ENCODE measurements around the gene HNF1A. TPM values are rescaled to one million over a fixed set of nuclear protein-coding genes. Genes with fewer than 3 reads are reported as not detected.

Gene HNF1A
- total and polyA plus RNA-seq, 2 donors (not counting 3 experiments of a cell fraction or from before 2014, with no cell fraction given) = not detected

DNA sequence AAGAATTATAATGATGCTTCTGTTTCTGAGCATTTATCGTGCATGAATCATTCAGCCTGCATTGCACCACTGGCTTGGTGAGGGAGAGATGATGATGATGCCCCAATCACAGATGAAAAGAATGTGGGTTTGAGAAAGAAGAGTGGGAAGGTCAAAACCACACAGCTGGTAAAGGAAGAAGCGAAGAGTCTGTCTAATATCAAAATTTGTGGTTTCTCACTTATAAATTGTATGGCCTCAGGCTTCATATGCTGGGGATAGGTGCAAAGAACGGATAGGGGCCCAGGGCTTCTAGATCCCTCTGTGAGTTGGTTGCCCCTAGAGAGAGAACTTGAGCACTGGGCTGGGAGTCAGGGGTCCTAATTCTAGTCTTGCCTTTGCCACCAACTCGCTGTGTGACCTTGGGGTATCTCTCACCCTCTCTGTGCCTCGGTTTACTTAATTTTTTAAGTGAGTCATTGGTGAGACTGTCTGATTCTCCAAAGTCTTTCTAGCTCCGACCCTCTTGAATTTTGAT lies 58.5 kb downstream of the HNF1A start:
- H3K9me1 ChIP-seq (replicated peaks; ENCODE audit: control insufficient read depth, extremely low read depth, insufficient read depth, low read length) = no peaks in the 10 kb centered on the region
- no peak overlapping the region for H3K4me2 ChIP-seq (ENCODE audit: insufficient read depth, low read length)
- H4K20me1 ChIP-seq (replicated peaks; ENCODE audit: control insufficient read depth, extremely low read depth, insufficient read depth, low read length) = no peaks in the 10 kb centered on the region
- ChIA-PET CTCF (no interaction called here), POLR2A (no interaction called here)
- no TSS peak for BruUV-seq (replicated peaks)
- H3K27ac ChIP-seq (ENCODE audit: insufficient read depth, low read depth, low read length) = no peak overlapping the region
- H3K27me3 ChIP-seq (ENCODE audit: control insufficient read depth in 2 of 2, insufficient read depth in 2 of 2, low read length in 2 of 2) = no peaks in the 10 kb centered on the region
- no peaks in the 10 kb centered on the region for H3K9me3 ChIP-seq (replicated peaks; ENCODE audit: control insufficient read depth, insufficient read depth, low read length)
- intact Hi-C loops (cut with micrococcal nuclease) (no loop called here), dilution Hi-C loops (cut with MboI; ENCODE audit: extremely low pct_ligation_motif_present, low sequenced_read_pairs) (no loop called here)
- no peak overlapping the region for H3K4me3 ChIP-seq (replicated peaks in 1 of 3; ENCODE audit: insufficient read depth in 1 of 3, low read depth in 1 of 3, low read length in 3 of 3)
- TF ChIP-seq MYC (IDR thresholded peaks at IDR 0.05; ENCODE audit: low read depth, low read length) = no peak
- TF ChIP-seq, protein P1, sequence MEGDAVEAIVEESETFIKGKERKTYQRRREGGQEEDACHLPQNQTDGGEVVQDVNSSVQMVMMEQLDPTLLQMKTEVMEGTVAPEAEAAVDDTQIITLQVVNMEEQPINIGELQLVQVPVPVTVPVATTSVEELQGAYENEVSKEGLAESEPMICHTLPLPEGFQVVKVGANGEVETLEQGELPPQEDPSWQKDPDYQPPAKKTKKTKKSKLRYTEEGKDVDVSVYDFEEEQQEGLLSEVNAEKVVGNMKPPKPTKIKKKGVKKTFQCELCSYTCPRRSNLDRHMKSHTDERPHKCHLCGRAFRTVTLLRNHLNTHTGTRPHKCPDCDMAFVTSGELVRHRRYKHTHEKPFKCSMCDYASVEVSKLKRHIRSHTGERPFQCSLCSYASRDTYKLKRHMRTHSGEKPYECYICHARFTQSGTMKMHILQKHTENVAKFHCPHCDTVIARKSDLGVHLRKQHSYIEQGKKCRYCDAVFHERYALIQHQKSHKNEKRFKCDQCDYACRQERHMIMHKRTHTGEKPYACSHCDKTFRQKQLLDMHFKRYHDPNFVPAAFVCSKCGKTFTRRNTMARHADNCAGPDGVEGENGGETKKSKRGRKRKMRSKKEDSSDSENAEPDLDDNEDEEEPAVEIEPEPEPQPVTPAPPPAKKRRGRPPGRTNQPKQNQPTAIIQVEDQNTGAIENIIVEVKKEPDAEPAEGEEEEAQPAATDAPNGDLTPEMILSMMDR (IDR thresholded peaks at IDR 0.05; ENCODE audit: extremely low read depth in 1 of 2, insufficient read depth in 1 of 2, low read depth in 1 of 2, low read length in 2 of 2) = no peak
- no peak for TF ChIP-seq EZH2 (IDR thresholded peaks at IDR 0.05; ENCODE audit: borderline replicate concordance, low read depth, low read length, severe bottlenecking)
- no peak for TF ChIP-seq GATA2 (IDR thresholded peaks at IDR 0.05; ENCODE audit: insufficient read depth, insufficient read length, low read depth, low read length)
- TF ChIP-seq, protein P2, sequence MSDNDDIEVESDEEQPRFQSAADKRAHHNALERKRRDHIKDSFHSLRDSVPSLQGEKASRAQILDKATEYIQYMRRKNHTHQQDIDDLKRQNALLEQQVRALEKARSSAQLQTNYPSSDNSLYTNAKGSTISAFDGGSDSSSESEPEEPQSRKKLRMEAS (IDR thresholded peaks at IDR 0.05; ENCODE audit: insufficient read depth, insufficient read length) = no peak
- TF ChIP-seq JUN (IDR thresholded peaks at IDR 0.05; ENCODE audit: borderline replicate concordance, insufficient read depth, insufficient read length, low read depth) = no peak
- no peak for TF ChIP-seq FOS (IDR thresholded peaks at IDR 0.05; ENCODE audit: borderline replicate concordance, insufficient read depth, low read length)
- TF ChIP-seq POLR2AphosphoS5 (IDR thresholded peaks at IDR 0.05; ENCODE audit: insufficient read depth, low read depth, low read length) = no peak
- TF ChIP-seq POLR2A (IDR thresholded peaks at IDR 0.05; ENCODE audit: low read depth, low read length) = no peak
- H3K36me3 ChIP-seq (ENCODE audit: control insufficient read depth in 2 of 2, extremely low read depth in 1 of 2, insufficient read depth in 2 of 2, low read length in 2 of 2) = no peaks in the 10 kb centered on the region
- FAIRE-seq = no peak
- no peaks in the 10 kb centered on the region for H3K4me1 ChIP-seq (ENCODE audit: control insufficient read depth, extremely low read depth, insufficient read depth, low read length)
- no peak overlapping the region for H2AFZ ChIP-seq (ENCODE audit: low read depth, low read length)
- no peak for DNase-seq (ENCODE audit: low read depth, low spot score)
- no peak overlapping the region for H3K9ac ChIP-seq (replicated peaks; ENCODE audit: extremely low read depth, insufficient read depth, low read length)
- H3K79me2 ChIP-seq (ENCODE audit: control insufficient read depth, insufficient read depth, low read length) = no peaks in the 10 kb centered on the region

All from endothelial cell of umbilical vein (primary cell).